Upper lobe of left lung (tissue), 6 donors: Measurements from ENCODE around the gene ABCC8. TPM values are rescaled to one million over a fixed set of nuclear protein-coding genes. Genes with fewer than 3 reads are reported as not detected.

ENCODE experiments used
- ATAC-seq, 2 donors: fragments of 200-7000 bp; cut with Tn5 transposase; one replicate each; pipeline ENCODE4 v1.9.1; 2022; ENCODE audit warnings: mild to moderate bottlenecking in 2 of 2, moderate library complexity in 2 of 2; ENCODE audit not compliant: low FRiP score in 2 of 2
- DNase-seq, 2 donors: peaks; one replicate each; pipeline ENCODE4 v3.0.0-alpha.2; 2019 to 2020
- H3K27ac ChIP-seq, 4 donors: fragments of 200-600 bp; sonication (generic); one replicate each; pipeline ENCODE4 v1.5.1; 2016 to 2019
- H3K27me3 ChIP-seq, 4 donors: fragments of 200-600 bp; sonication (generic); one replicate each; pipeline ENCODE4 v1.5.1; 2017 to 2019
- H3K36me3 ChIP-seq, 4 donors: fragments of 200-600 bp; sonication (generic); one replicate each; pipeline ENCODE4 v1.5.1; 2016 to 2019
- H3K4me1 ChIP-seq, 4 donors: fragments of 200-600 bp; sonication (generic); one replicate each; pipeline ENCODE4 v1.5.1; 2018 to 2019
- H3K4me3 ChIP-seq, 4 donors: fragments of 200-600 bp; sonication (generic); one replicate each; pipeline ENCODE4 v1.5.1; 2017 to 2019; ENCODE audit warnings: mild to moderate bottlenecking in 2 of 4, moderate library complexity in 1 of 4
- H3K9me3 ChIP-seq, 4 donors: fragments of 200-600 bp; sonication (generic); one replicate each; pipeline ENCODE4 v1.5.1; 2018 to 2019
- EP300 ChIP-seq, 4 donors: sonication (generic); formaldehyde crosslinking; IDR thresholded peaks; one replicate each; pipeline ENCODE4 v1.5.1; 2017; ENCODE audit warnings: antibody characterized with exemption in 4 of 4, control low read depth in 2 of 4
- POLR2A ChIP-seq, 4 donors: fragments of 450-650 bp; IDR thresholded peaks; one replicate each; pipeline ENCODE4 v1.5.1; 2016 to 2017; ENCODE audit warnings: antibody characterized with exemption in 4 of 4, mild to moderate bottlenecking in 2 of 4
- POLR2AphosphoS5 ChIP-seq, 2 donors: sonication (generic); formaldehyde crosslinking; IDR thresholded peaks; one replicate each; pipeline ENCODE4 v1.5.1; 2017; ENCODE audit warnings: antibody characterized with exemption in 2 of 2
- WGBS, 2 donors: methylation state at CpG; one replicate each; pipeline ENCODE4 v1.1.5; 2017 to 2018; 5-methylcytosine and 5-hydroxymethylcytosine counted together
- total RNA-seq, 6 donors: library from RNA; depleted of rRNA in 4 of 6; stranded (reverse); fragments of >200 nt in 4 of 6; gene quantifications; one replicate each; pipeline versions ENCODE4 v1.1.0 to v1.2.1, GENCODE V29; 2016 to 2021
- TF ChIP-seq, protein P1 (sequence below), 6 experiments: fragments of 450-650 bp in 4 of 6; fragments of 200-600 bp in 2 of 6; sonication (generic) in 2 of 6; IDR thresholded peaks; one replicate each; pipeline ENCODE4 v1.5.1; 2016 to 2019; ENCODE audit warnings: antibody characterized with exemption in 6 of 6
- donor health status: DM: no; HTN: no; CAD: no; lungs with moderate emphysema.
- donor health status: DM: no; HTN: yes; CAD: no; lungs with severe emphysema.

The ABCC8 gene
- total RNA-seq, 6 donors from 2014 or later, result 1.7 to 62.7 (median 12.5) TPM

DNA sequence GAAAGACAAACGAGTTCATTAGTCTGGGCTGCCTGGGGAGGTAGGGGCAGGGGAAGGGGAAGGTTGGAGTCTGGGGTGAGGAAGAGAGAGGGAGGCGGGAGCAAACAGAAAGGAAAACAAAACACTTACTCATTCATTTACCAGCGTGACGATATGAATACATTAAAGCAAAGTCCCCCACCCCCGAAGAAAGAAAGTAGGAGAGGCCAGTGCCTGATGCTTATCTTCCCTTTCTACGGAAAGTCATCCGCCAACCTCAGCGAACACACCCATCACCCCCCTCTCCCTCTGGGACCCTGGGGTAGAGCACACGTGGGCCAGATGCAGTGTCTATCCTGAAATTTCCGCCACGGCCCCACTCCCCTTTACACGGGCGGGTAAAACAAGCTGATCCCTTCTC is 13.7 kb downstream of the ABCC8 start:
- WGBS, 2 donors, result 58 to 77% methylated on average over 13 of the region's 13 CpGs
- Histone ChIP-seq H3K9me3 (no peaks in the 10 kb centered on the region), H3K4me3 (peak overlapping the region in 2 of 4 donors; percentile 18), H3K36me3 (peaks cover 0 to 8% (median 0%) of the 10 kb centered on the region in 4 donors), H3K27me3 (no peaks in the 10 kb centered on the region), H3K27ac (peak overlapping the region in 2 of 4 donors; percentile 63 to 74), H3K4me1 (peaks cover 0 to 5% (median 0%) of the 10 kb centered on the region in 4 donors)
- no peak for DNase-seq
- TF ChIP-seq EP300 (IDR thresholded peaks at IDR 0.05), result no peak
- no peak for TF ChIP-seq POLR2A (IDR thresholded peaks at IDR 0.05)
- no peak for TF ChIP-seq POLR2AphosphoS5 (IDR thresholded peaks at IDR 0.05)
- TF ChIP-seq, protein P1, sequence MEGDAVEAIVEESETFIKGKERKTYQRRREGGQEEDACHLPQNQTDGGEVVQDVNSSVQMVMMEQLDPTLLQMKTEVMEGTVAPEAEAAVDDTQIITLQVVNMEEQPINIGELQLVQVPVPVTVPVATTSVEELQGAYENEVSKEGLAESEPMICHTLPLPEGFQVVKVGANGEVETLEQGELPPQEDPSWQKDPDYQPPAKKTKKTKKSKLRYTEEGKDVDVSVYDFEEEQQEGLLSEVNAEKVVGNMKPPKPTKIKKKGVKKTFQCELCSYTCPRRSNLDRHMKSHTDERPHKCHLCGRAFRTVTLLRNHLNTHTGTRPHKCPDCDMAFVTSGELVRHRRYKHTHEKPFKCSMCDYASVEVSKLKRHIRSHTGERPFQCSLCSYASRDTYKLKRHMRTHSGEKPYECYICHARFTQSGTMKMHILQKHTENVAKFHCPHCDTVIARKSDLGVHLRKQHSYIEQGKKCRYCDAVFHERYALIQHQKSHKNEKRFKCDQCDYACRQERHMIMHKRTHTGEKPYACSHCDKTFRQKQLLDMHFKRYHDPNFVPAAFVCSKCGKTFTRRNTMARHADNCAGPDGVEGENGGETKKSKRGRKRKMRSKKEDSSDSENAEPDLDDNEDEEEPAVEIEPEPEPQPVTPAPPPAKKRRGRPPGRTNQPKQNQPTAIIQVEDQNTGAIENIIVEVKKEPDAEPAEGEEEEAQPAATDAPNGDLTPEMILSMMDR (IDR thresholded peaks at IDR 0.05), result no peak
- no peak for ATAC-seq

DNA sequence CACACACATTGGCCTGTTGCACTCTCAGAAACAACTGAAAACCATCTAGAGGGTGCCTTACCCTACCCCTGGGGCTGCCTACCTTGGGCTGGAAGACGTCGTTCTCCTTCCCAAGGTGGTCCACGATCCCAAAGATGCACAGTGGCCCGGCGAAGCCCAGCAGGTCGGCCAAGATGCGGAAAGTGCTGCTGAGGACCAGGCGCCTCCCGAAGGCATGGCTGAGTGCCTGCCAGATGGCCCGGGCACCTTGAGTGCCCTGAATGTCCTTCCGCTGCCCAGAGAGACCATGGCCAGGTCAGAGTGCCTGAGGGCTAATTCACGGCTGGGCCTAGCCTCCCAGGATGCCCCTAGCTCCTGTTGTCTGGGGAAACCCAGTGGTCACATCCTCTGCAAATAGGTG is 16.2 kb downstream of the ABCC8 start:
- peak in 1 of 2 donors; percentile 61 for DNase-seq

GRCh38 chr11:17459236-17459896 is 17.3 kb downstream of the ABCC8 start:
- 79 to 82% methylated on average over 9 of the region's 9 CpGs for WGBS, 2 donors
- no peak overlapping the region for H3K27ac ChIP-seq
- ATAC-seq (peak in 1 of 2 donors; percentile 75), DNase-seq (no peak)
- TF ChIP-seq POLR2A (IDR thresholded peaks at IDR 0.05) (no peak), EP300 (IDR thresholded peaks at IDR 0.05) (no peak), POLR2AphosphoS5 (IDR thresholded peaks at IDR 0.05) (no peak)
- TF ChIP-seq, protein P1 (IDR thresholded peaks at IDR 0.05), result no peak
- H3K4me3 ChIP-seq, result no peak overlapping the region
- H3K4me1 ChIP-seq, result peaks cover 0 to 6% (median 3%) of the 10 kb centered on the region in 4 donors
- H3K9me3 ChIP-seq, result no peaks in the 10 kb centered on the region
- H3K27me3 ChIP-seq, result no peaks in the 10 kb centered on the region
- peaks cover 0 to 11% (median 0%) of the 10 kb centered on the region in 4 donors for H3K36me3 ChIP-seq

More for the DNA sequence above, 16.2 kb downstream of the ABCC8 start:
- Histone ChIP-seq H3K27me3 (no peaks in the 10 kb centered on the region), H3K36me3 (peaks cover 0 to 8% (median 0%) of the 10 kb centered on the region in 4 donors), H3K4me3 (no peak overlapping the region), H3K27ac (no peak overlapping the region), H3K9me3 (no peaks in the 10 kb centered on the region), H3K4me1 (peaks cover 0 to 6% (median 3%) of the 10 kb centered on the region in 4 donors)
- TF ChIP-seq, protein P1 (IDR thresholded peaks at IDR 0.05), result no peak
- no peak for TF ChIP-seq POLR2AphosphoS5 (IDR thresholded peaks at IDR 0.05)
- no peak for TF ChIP-seq POLR2A (IDR thresholded peaks at IDR 0.05)
- ATAC-seq, result no peak
- 85 to 96% methylated on average over 5 to 11 of the region's 12 CpGs for WGBS, 2 donors

DNA sequence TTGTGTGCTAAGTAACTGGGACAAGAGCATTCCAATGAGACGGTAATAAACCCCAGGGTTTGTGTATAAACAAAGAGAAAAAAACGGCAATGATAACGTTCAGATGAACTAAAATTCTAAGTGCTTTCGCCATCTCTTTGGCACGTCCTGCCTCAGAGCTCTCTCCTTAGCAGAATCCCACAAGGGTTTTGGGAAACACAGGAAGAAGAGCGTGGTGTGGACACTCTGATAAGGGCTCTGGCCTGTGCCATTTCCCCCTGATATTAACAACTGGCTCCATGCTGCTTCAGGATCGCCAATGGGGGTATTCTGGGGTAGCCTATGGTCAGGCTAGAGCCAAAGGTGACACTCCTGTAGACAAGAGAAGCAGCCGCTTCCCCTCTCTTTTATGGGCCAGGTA is 18.4 kb downstream of the ABCC8 start:
- ATAC-seq (peak in 1 of 2 donors; percentile 25), DNase-seq (no peak)
- Histone ChIP-seq H3K4me3 (no peak overlapping the region), H3K4me1 (peaks cover 0 to 6% (median 1%) of the 10 kb centered on the region in 4 donors), H3K27ac (peak overlapping the region in 2 of 4 donors; percentile 63 to 67), H3K9me3 (no peaks in the 10 kb centered on the region), H3K27me3 (no peaks in the 10 kb centered on the region), H3K36me3 (peaks cover 0 to 16% (median 0%) of the 10 kb centered on the region in 4 donors)
- TF ChIP-seq POLR2A (IDR thresholded peaks at IDR 0.05) (no peak), POLR2AphosphoS5 (IDR thresholded peaks at IDR 0.05) (peak in 1 of 2 donors; percentile 49), EP300 (IDR thresholded peaks at IDR 0.05) (peak in 1 of 4 donors; percentile 71)
- TF ChIP-seq, protein P1 (IDR thresholded peaks at IDR 0.05), result no peak
- 37 to 39% methylated on average over 8 of the region's 8 CpGs for WGBS, 2 donors
